D721Med (cell line): Measurements from ENCODE around the gene WDHD1.
A peak's percentile ranks its signal among the peaks of the same experiment; 100 is the strongest.

Experiments used
- DNase-seq: peaks from one replicate; pipeline ENCODE4 v3.0.0; 2011; ENCODE audit warnings: low spot score; ENCODE audit not compliant: insufficient read length
- FAIRE-seq: peaks from 2 replicates; lab custom pipeline; 2011; peaks lifted over from hg19 to GRCh38; lab: Jason Lieb, UNC
- TF ChIP-seq, protein P1 (sequence below): IDR thresholded peaks from 2 replicates; pipeline ENCODE4 v1.5.1; 2012; ENCODE audit warnings: mild to moderate bottlenecking, control low read depth; ENCODE audit not compliant: insufficient read depth; ENCODE audit errors: missing control alignments

The WDHD1 gene

DNA sequence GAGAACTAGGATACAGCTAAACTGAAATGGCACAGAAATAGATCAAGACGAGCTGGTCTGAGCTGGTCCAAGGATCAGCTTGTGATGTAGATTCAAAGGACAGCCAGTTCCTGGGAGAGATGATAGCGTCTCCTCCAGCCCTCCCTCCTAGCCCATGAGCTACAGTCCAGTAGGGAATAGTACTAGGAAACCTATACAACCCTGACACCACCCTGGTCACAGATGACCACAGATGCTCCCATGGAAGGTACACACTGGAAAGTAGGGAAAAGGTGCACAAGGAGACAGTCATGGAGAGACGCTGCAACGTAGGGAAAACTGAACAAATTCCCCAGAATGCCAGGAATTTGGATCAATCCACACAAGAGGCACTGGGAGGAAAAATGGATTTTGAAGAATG is 131.2 kb downstream of the WDHD1 start:
- TF ChIP-seq, protein P1, sequence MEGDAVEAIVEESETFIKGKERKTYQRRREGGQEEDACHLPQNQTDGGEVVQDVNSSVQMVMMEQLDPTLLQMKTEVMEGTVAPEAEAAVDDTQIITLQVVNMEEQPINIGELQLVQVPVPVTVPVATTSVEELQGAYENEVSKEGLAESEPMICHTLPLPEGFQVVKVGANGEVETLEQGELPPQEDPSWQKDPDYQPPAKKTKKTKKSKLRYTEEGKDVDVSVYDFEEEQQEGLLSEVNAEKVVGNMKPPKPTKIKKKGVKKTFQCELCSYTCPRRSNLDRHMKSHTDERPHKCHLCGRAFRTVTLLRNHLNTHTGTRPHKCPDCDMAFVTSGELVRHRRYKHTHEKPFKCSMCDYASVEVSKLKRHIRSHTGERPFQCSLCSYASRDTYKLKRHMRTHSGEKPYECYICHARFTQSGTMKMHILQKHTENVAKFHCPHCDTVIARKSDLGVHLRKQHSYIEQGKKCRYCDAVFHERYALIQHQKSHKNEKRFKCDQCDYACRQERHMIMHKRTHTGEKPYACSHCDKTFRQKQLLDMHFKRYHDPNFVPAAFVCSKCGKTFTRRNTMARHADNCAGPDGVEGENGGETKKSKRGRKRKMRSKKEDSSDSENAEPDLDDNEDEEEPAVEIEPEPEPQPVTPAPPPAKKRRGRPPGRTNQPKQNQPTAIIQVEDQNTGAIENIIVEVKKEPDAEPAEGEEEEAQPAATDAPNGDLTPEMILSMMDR: no peak
- DNase-seq (no peak), FAIRE-seq (no peak)

DNA sequence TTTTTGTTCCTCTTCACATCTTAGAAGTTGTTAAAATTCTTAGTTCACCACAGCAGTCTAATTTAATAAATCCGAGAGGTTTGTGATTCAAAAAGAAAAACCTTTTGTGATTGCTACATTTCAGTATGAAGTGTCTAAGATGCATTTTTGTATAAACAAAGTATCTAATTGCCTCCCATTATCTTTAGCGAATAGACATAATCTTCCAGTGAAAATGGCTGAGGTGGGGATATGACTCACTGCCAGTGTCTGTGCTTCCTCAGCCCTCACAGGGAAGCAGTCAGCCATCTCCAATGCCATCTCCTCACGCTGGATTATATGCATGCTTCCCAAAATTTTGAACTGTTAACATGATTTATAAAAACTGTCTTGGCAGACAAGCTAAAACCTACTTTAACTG is 131.9 kb downstream of the WDHD1 start:
- TF ChIP-seq, protein P1: no peak
- DNase-seq: no peak
- FAIRE-seq: no peak

DNA sequence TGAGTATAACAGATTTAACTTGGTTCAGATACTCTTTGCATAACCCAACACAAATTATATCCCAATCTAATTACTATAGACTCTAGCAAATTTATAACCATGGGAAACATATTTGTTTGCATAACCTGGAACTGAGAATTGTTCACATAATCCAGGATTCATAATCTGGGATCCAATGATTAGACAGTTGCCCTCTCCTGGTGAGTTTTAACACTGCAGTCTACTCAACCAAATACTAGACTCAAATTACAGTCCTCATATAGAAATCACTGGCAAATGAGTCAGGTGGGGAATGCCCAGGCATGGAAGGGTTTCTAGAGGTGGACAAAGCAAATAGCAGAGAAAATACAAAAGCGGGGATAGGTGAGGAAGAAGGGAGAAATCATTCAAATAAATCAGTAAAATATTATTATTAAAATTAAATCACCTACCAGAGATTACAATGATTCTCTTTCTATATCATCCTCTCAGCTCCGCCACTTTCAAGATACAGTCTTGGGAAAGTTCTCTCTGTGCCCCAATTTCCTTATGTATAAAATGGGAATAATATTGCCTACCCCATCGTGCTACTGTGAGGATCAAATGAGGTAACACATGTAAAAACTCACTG is 133.6 kb downstream of the WDHD1 start:
- DNase-seq (no peak), FAIRE-seq (peak; percentile 21)
- TF ChIP-seq, protein P1: peak; percentile 57

DNA sequence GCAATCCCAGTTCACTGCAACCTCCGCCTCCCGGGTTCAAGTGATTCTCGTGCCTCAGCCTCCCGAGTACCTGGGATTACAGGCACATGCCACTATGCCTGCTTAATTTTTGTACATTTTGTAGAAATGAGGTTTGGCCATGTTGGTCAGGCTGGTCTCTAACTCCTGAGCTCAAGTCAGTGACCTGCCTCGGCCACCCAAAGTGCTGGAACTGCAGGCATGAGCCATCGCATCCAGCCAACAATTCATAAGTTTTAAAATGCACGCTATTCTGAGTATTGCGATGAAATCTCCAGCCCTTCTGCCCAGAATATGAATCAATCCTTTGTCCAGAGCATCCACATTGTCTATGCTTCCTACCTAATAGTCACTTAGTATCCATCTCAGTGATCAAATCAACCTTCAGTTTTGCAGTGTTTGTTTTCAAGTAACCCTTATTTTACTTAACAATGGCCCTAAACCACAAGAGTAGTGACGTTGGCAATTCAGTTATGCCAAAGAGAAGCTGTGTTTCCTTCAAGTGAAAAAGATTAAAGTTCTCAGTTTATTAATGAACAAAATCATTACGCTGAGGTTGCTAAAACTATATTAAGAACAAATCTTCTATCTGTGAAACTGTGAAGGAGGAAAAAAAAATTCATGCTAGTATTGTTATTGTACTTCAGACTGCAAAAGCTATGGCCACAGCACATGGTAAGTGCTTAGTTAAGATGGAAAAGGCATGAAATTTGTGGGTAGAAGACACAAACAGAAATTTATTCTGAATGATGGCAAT is 135.2 kb downstream of the WDHD1 start:
- TF ChIP-seq, protein P1: no peak
- DNase-seq (no peak), FAIRE-seq (no peak)

DNA sequence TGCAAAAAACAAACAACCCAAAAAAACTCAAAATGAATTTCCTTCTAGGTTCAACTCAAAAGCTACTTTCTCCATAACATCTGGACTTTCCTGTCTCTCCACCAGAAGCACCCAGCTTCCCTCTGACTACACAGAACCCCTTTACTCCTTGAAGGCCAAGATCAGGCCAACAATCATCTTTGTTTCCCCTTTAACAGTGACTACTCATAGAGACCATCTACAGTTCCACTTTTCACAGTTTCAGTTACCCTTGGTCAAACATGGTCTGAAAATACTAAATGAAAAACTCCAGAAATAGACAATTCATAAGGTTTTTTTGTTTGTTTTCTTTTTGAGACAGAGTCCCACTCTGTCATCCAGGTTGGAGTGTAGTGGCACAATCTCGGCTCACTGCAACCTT is 136.1 kb downstream of the WDHD1 start:
- FAIRE-seq (no peak), DNase-seq (no peak)
- TF ChIP-seq, protein P1: no peak

DNA sequence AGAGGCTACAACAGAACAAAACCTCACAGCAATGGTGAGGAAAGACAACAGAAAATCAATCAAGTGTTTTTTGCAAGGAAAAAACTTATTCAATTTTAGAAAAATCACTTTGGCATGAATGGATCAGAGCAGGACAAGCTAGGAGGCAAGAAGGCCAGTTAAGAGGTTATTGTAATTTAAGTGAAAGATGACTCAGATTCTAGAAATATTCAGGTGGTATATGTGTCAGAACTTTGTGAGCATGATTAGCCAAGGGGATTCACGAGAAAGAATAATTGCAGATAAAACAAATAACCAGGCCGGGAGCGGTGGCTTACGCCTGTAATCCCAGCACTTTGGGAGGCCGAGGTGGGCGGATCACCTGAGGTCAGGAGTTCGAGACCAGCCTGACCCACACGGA is 137.0 kb downstream of the WDHD1 start:
- FAIRE-seq (no peak), DNase-seq (no peak)
- TF ChIP-seq, protein P1: no peak
